ENCODE measurements around the gene FSIP1. TPM values are rescaled to one million over a fixed set of nuclear protein-coding genes. Genes with fewer than 3 reads are reported as not detected.
A peak's percentile ranks its signal among the peaks of the same experiment; 100 is the strongest.

The FSIP1 gene
- total and polyA plus RNA-seq, 7 donors = 1.1 to 12.6 (median 1.4) TPM

GRCh38 chr15:39627451-39628143, 155.0 kb downstream of the FSIP1 start:
- peaks cover 0 to 47% (median 41%) of the 10 kb centered on the region in 4 donors for H3K4me1 ChIP-seq
- 92 to 96% methylated on average over 3 of the region's 3 CpGs for WGBS, 2 donors
- no peaks in the 10 kb centered on the region for H3K9me3 ChIP-seq
- no peak for DNase-seq
- no peaks in the 10 kb centered on the region for H3K36me3 ChIP-seq
- TF ChIP-seq POLR2A (IDR thresholded peaks at IDR 0.05) (no peak), EP300 (IDR thresholded peaks at IDR 0.05) (no peak), POLR2AphosphoS5 (IDR thresholded peaks at IDR 0.05) (no peak), CTCF (IDR thresholded peaks at IDR 0.05) (no peak)
- H3K27me3 ChIP-seq = no peaks in the 10 kb centered on the region
- H3K4me3 ChIP-seq = no peak overlapping the region
- intact Hi-C loops (cut with DNase I) = no loop called here
- H3K27ac ChIP-seq = no peak overlapping the region

- no peaks in the 10 kb centered on the region for H3K9me3 ChIP-seq
- no peaks in the 10 kb centered on the region for H3K27me3 ChIP-seq
- peak overlapping the region in 1 of 4 donors; percentile 59 for H3K27ac ChIP-seq
- H3K36me3 ChIP-seq = no peaks in the 10 kb centered on the region
- TF ChIP-seq EP300 (IDR thresholded peaks at IDR 0.05) = no peak
- intact Hi-C loops (cut with DNase I) = no loop called here
- no peak for DNase-seq
- H3K4me1 ChIP-seq = peaks cover 0 to 63% (median 56%) of the 10 kb centered on the region in 4 donors
- H3K4me3 ChIP-seq = no peak overlapping the region
Measured at GRCh38 chr15:39625856-39626255, 156.8 kb downstream of the FSIP1 start.

GRCh38 chr15:39625451-39625850, 157.2 kb downstream of the FSIP1 start:
- TF ChIP-seq POLR2A (IDR thresholded peaks at IDR 0.05) (no peak), POLR2AphosphoS5 (IDR thresholded peaks at IDR 0.05) (no peak), EP300 (IDR thresholded peaks at IDR 0.05) (no peak), CTCF (IDR thresholded peaks at IDR 0.05) (no peak)
- peaks cover 0 to 63% (median 56%) of the 10 kb centered on the region in 4 donors for H3K4me1 ChIP-seq
- WGBS, 2 donors = 55 to 78% methylated on average over 4 of the region's 4 CpGs
- H3K27ac ChIP-seq = peak overlapping the region; percentile 59 to 71 (median 62)
- H3K9me3 ChIP-seq = no peaks in the 10 kb centered on the region
- no peaks in the 10 kb centered on the region for H3K27me3 ChIP-seq
- no peaks in the 10 kb centered on the region for H3K36me3 ChIP-seq
- H3K4me3 ChIP-seq = no peak overlapping the region
- intact Hi-C loops (cut with DNase I) = no loop called here
- no peak for DNase-seq

- no peaks in the 10 kb centered on the region for H3K9me3 ChIP-seq
- intact Hi-C loops (cut with DNase I) = no loop called here
- H3K4me1 ChIP-seq = peaks cover 0 to 63% (median 56%) of the 10 kb centered on the region in 4 donors
- H3K4me3 ChIP-seq = no peak overlapping the region
- WGBS, 2 donors = 16 to 37% methylated on average over 6 of the region's 6 CpGs
- H3K27me3 ChIP-seq = no peaks in the 10 kb centered on the region
- peak in 2 of 4 donors; percentile 32 to 40 for TF ChIP-seq POLR2AphosphoS5 (IDR thresholded peaks at IDR 0.05)
- TF ChIP-seq EP300 (IDR thresholded peaks at IDR 0.05) = no peak
- TF ChIP-seq POLR2A (IDR thresholded peaks at IDR 0.05) = no peak
- peak in 2 of 4 experiments; percentile 9 to 10 for TF ChIP-seq CTCF (IDR thresholded peaks at IDR 0.05)
- H3K36me3 ChIP-seq = no peaks in the 10 kb centered on the region
- H3K27ac ChIP-seq = peak overlapping the region; percentile 59 to 71 (median 62)
- DNase-seq = peak; percentile 83
Measured at GRCh38 chr15:39624806-39625205, 157.8 kb downstream of the FSIP1 start.

GRCh38 chr15:39623529-39623931, 159.1 kb downstream of the FSIP1 start:
- peaks cover 0 to 52% (median 47%) of the 10 kb centered on the region in 4 donors for H3K4me1 ChIP-seq

More at GRCh38 chr15:39623529-39623931, 159.1 kb downstream of the FSIP1 start:
- TF ChIP-seq EP300 (IDR thresholded peaks at IDR 0.05) (no peak), CTCF (IDR thresholded peaks at IDR 0.05) (no peak), POLR2A (IDR thresholded peaks at IDR 0.05) (no peak), POLR2AphosphoS5 (IDR thresholded peaks at IDR 0.05) (no peak)
- Histone ChIP-seq H3K36me3 (no peaks in the 10 kb centered on the region), H3K27ac (peak overlapping the region in 2 of 4 donors; percentile 61 to 71), H3K27me3 (no peaks in the 10 kb centered on the region), H3K9me3 (no peaks in the 10 kb centered on the region), H3K4me3 (no peak overlapping the region)
- 9 to 32% methylated on average over 4 of the region's 4 CpGs for WGBS, 2 donors
- intact Hi-C loops (cut with DNase I) = no loop called here
- DNase-seq = no peak

Measured in sigmoid colon (tissue), 7 donors.